ENCODE results near the gene SPEM2.

- no peak for TF ChIP-seq CTCF (conservative IDR thresholded peaks at IDR 0.05)
- TF ChIP-seq ZFX (IDR thresholded peaks at IDR 0.05): no peak
These were observed 3.1 kb downstream of the SPEM2 start, which contains the start of gene SPEM3 for GRCh38 chr17:7428557-7428956.

Data from C4-2B (cell line).